Left lung (tissue), 10 donors: ENCODE measurements around the gene MYO6. TPM values are rescaled to one million over a fixed set of nuclear protein-coding genes. Genes with fewer than 3 reads are reported as not detected.

ENCODE experiments used
- ATAC-seq: fragments of 200-7000 bp; cut with Tn5 transposase; one replicate; pipeline ENCODE4 v1.9.1; 2020; ENCODE audit warnings: moderate library complexity
- DNase-seq, 4 donors: peaks; one replicate each; pipeline ENCODE4 v3.0.0-alpha.2; 2013 to 2020
- H3K27ac ChIP-seq, 2 donors: fragments of 200-600 bp; sonication (generic) in 1 of 2; one replicate each; pipeline versions ENCODE4 v1.5.0 to v1.8.0; 2020 to 2021
- H3K27me3 ChIP-seq, 2 donors: fragments of 200-600 bp; sonication (generic) in 1 of 2; one replicate each; pipeline versions ENCODE4 v1.5.0 to v1.8.0; 2020 to 2021
- H3K36me3 ChIP-seq, 2 donors: fragments of 200-600 bp; sonication (generic) in 1 of 2; one replicate each; pipeline versions ENCODE4 v1.5.0 to v1.8.0; 2020 to 2021
- H3K4me1 ChIP-seq, 2 donors: fragments of 200-600 bp; one replicate each; pipeline ENCODE4 v1.8.0; 2021
- H3K4me3 ChIP-seq, 2 donors: fragments of 200-600 bp; sonication (generic) in 1 of 2; one replicate each; pipeline versions ENCODE4 v1.5.0 to v1.8.0; 2020 to 2021; ENCODE audit warnings: mild to moderate bottlenecking in 1 of 2
- H3K9me3 ChIP-seq, 2 donors: fragments of 200-600 bp; sonication (generic) in 1 of 2; one replicate each; pipeline versions ENCODE4 v1.5.0 to v1.8.0; 2020 to 2021
- CTCF ChIP-seq, 2 donors: fragments of 200-600 bp; sonication (generic) in 1 of 2; IDR thresholded peaks; one replicate each; pipeline versions ENCODE4 v1.5.0 to v1.8.0; 2021; ENCODE audit warnings: antibody characterized with exemption in 2 of 2
- intact Hi-C, 2 donors: fragments of 100-400 bp; cut with DNase I; formaldehyde crosslinking; loops; one replicate each; pipeline versions ENCODE4 v1.11.2 to v1.14.2; 2022
- polyA plus RNA-seq, 6 donors: library from polyadenylated mRNA; unstranded; fragments of 120-200 nt; gene quantifications; one replicate each; pipeline ENCODE4 v1.2.1, GENCODE V29; 2013; ENCODE audit not compliant: insufficient read length in 6 of 6
- total RNA-seq, 2 donors: library from RNA; stranded (reverse); fragmentation: NEBNext Ultra II Directional; extraction: Animal tissue kit (Norgen Biotek cat#: 25700); gene quantifications; one replicate each; pipeline ENCODE4 v1.2.1, GENCODE V29; 2021
- donor health status: DM: no; HTN: yes; CAD: no.
- donor health status: DM: no; HTN: no; CAD: no.

The MYO6 gene
- total and polyA plus RNA-seq, 8 donors, result 29.0 to 105 (median 31.4) TPM

- DNase-seq (no peak), ATAC-seq (no peak)
- Histone ChIP-seq H3K4me1 (peaks cover 0 to 12% of the 10 kb centered on the region in 2 donors), H3K36me3 (no peaks in the 10 kb centered on the region), H3K9me3 (no peaks in the 10 kb centered on the region), H3K27me3 (peaks cover 0 to 21% of the 10 kb centered on the region in 2 donors), H3K4me3 (no peak overlapping the region), H3K27ac (no peak overlapping the region)
- TF ChIP-seq CTCF (IDR thresholded peaks at IDR 0.05), result no peak
- intact Hi-C loops, result no loop called here
These were observed 188.8 kb downstream of the MYO6 start for GRCh38 chr6:75937846-75938245.

GRCh38 chr6:75940564-75940963 lies 191.5 kb downstream of the MYO6 start:
- H3K27ac ChIP-seq, result no peak overlapping the region
- peaks cover 0 to 14% of the 10 kb centered on the region in 2 donors for H3K27me3 ChIP-seq
- no peak overlapping the region for H3K4me3 ChIP-seq
- no peaks in the 10 kb centered on the region for H3K9me3 ChIP-seq
- H3K4me1 ChIP-seq, result peaks cover 0 to under 1% of the 10 kb centered on the region in 2 donors
- DNase-seq (no peak), ATAC-seq (no peak)
- TF ChIP-seq CTCF (IDR thresholded peaks at IDR 0.05), result no peak
- H3K36me3 ChIP-seq, result no peaks in the 10 kb centered on the region
- intact Hi-C loops, result no loop called here

- Histone ChIP-seq H3K4me1 (no peaks in the 10 kb centered on the region), H3K9me3 (no peaks in the 10 kb centered on the region)
- no peak for DNase-seq
These were observed 192.5 kb downstream of the MYO6 start for GRCh38 chr6:75941509-75941908.

GRCh38 chr6:75943381-75943780 lies 194.3 kb downstream of the MYO6 start:
- H3K27me3 ChIP-seq, result no peaks in the 10 kb centered on the region
- intact Hi-C loops, result no loop called here
- H3K36me3 ChIP-seq, result no peaks in the 10 kb centered on the region
- TF ChIP-seq CTCF (IDR thresholded peaks at IDR 0.05), result no peak
- DNase-seq (no peak), ATAC-seq (no peak)
- no peaks in the 10 kb centered on the region for H3K9me3 ChIP-seq
- H3K27ac ChIP-seq, result no peak overlapping the region
- no peak overlapping the region for H3K4me3 ChIP-seq
- H3K4me1 ChIP-seq, result no peaks in the 10 kb centered on the region

More at GRCh38 chr6:75941509-75941908, 192.5 kb downstream of the MYO6 start:
- H3K27me3 ChIP-seq, result peaks cover 0 to 5% of the 10 kb centered on the region in 2 donors
- intact Hi-C loops, result no loop called here
- no peak overlapping the region for H3K27ac ChIP-seq
- H3K36me3 ChIP-seq, result no peaks in the 10 kb centered on the region
- ATAC-seq, result no peak
- no peak for TF ChIP-seq CTCF (IDR thresholded peaks at IDR 0.05)
- H3K4me3 ChIP-seq, result no peak overlapping the region

- Histone ChIP-seq H3K27me3 (no peaks in the 10 kb centered on the region), H3K4me1 (no peaks in the 10 kb centered on the region), H3K36me3 (no peaks in the 10 kb centered on the region), H3K4me3 (no peak overlapping the region), H3K9me3 (no peaks in the 10 kb centered on the region), H3K27ac (no peak overlapping the region)
- DNase-seq (no peak), ATAC-seq (no peak)
- TF ChIP-seq CTCF (IDR thresholded peaks at IDR 0.05), result no peak
- intact Hi-C loops, result no loop called here
These were observed 197.2 kb downstream of the MYO6 start for GRCh38 chr6:75946146-75946831.
